Activated CD4-positive, alpha-beta T cell treated with anti-CD3 and anti-CD28 coated beads for 4 hours (primary cell): ENCODE results near the gene HNF1B.

ENCODE experiments used
- DNase-seq, 2 donors: peaks; one replicate each; pipeline ENCODE4 v3.0.0-alpha.2; 2020

HNF1B gene

DNA sequence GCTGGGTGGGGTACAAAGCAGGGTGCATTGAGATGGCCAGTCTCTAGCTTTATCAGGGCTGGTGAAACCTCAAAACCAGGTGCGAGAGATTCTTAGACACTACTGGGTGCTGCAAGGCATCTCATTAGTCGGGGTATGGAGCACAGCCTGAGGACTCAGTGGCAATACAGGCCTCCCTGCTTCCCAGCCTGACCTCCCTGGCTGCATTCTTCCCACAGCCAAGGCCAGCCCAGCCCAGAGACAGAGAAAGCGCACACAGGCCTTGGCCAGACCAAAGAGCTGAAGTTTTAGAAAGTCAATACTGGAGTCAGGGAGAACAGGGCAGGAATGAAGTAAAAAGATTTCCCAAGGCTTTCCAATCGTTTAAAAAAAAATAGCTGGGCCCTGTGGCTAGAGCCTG is 12.5 kb downstream of the HNF1B start:
- DNase-seq, result no peak

DNA sequence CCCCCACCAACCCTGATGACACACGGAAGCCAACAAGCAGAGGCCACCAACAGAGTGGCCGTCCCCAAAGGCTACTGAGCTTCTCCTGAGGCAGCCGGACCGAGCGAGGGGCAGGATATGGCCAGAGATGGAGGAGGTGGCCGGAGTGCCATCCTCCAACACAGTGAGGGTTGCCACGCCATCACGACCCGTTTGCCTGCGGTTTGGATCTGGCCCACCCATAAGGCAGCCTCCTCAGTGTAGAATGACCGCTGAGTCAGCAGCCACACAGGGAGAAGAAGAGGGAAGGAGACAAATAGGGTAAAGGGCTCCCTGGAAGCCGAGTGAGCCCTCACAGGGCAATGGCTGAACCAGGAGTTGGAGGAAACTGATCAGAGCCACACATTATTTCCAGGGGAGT is 13.8 kb downstream of the HNF1B start:
- DNase-seq, result no peak

DNA sequence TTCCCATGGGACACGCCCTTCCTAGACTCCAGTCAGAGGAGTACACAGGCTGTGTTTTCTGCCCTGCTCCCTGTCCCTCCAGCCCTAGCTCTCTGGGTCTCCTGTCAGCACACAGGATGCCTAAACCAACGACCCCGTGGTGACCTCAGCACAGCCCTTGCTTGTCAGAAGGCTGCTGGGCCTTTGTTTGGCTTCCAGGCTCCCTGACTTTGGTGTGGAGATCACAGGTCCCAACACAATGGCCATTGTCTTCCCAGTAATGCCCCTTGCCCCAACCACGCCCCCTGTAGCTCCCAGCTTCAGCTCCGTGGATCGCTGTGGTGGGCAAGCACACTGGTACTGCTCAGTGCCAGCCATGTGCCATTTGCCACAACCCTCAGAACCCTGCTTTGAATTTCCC is 15.0 kb downstream of the HNF1B start:
- DNase-seq, result no peak

DNA sequence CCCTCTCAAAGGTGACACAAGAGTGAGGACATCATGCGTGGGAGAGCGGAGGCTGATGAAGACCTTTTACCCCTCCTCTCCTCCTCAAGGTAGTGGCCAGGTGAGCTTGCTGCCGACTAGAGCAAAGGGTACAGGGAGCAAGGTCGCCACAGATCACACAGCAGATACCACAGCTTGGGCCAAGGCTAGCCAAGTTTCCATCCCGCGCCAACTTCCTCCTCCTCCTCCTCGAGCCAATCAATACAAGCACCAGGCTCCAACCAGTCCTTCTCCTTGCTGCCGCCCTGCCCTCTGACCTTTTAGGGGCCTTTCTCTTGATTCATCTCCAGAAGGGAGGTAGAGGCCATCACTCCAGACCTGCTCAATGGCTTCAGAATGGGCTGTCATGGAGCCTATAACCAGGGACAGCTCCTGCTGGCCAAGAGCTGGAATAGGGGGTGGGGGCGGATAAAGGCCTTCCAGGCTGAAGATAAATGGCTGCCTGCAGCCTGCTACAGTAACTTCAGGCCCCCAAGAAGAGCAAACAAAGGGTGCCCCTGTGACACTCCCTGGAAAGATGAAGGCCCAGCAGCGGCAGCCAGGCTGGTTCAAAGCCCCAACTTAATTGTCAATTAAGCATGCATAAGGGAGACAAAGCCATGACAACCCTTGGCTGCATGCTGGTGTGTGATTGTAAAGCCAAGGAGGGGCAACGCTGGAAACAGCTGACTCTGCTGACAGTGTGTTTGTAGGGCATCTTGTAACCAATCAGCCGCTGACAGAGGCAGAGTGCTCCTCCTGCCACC is 17.8 kb downstream of the HNF1B start:
- no peak for DNase-seq

DNA sequence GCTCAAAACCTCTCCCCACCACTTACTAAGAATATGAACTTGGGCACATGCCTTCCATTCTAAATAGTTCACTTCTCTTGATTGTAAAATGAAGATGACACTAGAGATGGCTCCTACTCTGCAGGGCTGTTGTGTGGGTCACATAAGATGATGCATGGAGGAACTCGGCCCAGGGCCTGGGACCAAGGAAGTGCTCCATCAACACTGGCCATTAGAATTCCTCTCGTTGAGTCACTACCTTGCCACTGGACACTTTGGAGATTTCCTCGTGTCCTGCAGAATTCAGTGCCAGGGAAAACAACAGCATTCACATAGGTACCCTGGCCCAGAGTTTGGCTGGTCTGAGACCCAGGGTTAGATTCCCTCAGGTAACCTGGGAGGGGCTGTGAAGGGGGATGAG is 18.6 kb downstream of the HNF1B start:
- no peak for DNase-seq

DNA sequence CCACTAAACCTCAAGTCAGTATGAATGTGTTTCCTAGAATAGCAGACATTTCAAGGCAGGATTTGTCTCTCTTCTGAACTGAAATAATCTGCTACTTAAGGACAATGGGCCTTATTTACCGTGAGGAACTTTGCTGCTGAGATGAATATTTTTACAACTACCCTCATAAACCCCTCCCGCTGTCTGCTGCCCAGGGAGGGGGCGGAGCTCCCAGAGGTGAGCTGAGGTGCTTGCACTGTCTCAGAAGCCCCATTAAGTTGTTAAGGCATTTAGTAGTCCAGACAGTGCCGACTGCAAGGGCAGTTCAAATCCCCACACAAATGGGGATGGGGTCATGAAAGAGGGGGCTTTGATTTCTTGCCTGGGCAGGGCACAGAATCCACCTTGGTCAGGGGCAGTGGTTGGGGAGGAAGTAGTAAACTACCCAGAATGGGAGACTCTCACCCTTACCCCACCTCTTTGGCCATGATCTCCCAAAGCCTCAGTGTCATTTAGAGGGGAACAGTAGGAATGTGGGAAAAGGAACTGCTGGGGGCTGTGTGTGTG is 19.2 kb downstream of the HNF1B start:
- DNase-seq, result no peak

DNA sequence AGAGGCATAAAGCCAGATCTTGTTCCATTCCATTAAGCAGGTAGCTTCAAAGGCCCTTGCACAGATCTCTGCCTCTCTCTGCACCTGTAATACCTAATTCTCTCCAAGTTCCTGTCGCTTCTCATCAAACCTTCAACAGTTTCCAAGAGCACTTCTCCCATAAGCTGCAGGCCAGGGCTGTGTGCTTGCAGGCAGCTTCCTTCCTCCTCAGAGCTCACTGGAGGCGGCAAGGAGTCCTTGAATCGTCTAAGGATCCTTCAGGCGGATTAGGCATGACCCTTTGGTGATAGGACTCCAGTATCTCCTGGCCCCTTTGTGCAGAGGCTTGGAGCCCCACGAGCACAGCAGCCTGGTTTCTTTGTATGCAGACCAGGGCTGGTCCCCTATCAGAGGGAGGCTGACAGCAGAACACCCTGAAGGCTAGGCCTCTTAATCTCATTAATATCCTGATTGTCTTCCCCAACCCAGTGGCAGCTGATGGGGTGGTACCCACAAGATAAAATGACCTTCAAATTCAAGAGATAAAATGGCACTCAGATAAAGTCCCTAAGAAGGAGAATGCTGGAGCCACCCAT is 19.8 kb downstream of the HNF1B start:
- DNase-seq, result no peak

DNA sequence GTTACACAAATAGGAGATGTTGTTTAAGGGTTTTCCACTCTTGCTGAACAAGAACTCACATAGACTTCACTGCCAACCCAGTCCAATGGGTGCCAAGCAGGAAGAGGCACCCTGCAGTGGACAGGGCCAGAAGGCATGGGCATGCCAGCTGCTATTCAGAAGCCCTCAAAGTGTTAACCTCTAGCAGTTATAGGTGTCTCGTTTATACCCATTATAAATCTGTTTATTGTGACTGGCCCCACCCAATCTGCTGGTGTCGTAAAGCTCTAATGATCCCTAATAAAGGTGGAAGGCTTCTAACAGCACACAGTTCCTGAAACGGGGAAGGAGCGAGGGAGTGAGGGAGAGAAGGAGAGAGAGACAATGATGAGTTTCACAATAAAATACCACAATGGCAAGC is 23.9 kb downstream of the HNF1B start:
- DNase-seq, result no peak

DNA sequence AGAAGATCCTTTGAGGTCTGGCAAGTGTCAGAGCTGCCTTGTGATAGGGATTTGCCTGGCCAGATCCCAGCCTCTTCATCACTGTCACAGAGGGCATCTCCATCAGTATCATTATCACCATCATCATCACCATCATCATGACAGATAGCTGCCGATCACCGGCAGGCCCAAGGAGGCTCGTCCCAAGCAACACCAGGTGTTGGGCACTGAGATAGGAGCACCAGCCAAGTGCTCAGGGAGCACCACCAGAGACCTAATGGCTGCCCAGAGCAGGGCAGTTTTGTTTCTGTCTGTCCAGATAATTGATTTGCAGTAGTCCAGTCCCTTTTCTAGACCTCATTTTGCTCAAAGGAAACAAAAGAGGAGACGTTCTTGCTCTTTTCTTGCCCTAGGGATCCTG is 25.0 kb downstream of the HNF1B start:
- DNase-seq, result no peak

DNA sequence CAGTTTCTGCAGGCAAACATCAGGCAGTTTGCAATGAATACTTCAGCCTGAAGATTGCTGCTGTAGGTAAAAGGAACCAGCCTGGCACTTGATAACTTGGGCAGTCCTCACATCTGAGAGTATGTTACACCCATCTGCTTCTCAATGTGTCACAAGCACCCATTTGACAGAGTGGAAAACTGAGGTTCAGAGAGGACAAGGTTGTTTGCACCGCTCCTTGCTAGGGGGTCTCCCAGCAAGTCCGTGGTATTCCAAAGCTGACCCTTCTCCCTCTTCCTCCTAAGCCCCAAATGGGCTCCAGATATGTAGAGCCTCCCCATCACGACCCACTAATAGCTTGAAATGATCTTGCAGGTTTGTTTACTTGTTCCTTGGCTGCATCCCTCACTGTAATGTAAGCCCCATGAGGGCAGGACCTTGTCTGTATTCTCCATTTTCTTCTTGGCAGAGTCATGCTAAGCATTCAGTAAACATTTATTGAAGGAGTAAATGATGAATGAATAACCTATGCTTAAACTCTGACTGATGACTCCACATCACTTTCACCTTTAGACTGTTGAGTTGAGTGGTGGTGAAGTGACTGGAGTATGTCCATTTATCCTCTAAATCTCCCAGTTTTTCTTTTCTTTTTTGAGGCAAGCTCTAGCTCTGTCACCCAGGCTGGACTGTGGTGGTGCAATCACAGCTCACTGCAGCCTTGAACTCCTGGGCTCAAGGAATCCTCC is 26.4 kb downstream of the HNF1B start:
- no peak for DNase-seq

DNA sequence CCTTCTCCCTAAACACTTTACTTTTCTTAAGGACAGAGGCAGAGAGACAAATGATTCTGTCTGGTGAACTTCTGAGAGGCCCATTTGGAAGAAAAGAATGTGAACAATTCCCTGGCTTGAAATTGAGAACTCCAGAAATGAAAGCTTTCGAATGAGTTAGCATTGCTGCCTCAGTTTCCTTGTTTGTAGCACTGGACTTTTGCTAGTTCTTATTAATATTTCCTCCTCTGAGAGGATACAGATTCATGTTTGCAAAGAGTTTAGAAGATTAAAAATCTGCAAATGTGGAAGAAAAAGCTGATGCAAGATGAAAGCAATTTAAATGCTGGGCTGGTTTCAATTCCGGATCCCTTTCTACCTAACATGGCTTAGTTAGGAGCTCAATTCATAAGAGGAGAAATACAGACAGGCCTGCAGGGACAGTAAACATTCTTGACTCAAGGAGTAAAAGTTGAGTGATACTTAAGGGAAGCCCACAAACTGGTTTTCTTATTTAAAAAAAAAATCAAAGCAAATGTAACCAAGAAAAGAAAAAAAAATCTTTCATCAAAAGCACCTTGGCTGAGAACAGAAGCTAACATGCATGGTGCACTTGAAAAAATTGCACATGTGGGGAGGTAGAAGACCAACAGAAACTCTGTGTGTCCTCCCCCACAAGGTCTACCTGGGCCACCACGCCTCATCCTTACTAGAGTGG is 27.1 kb downstream of the HNF1B start:
- DNase-seq, result no peak

DNA sequence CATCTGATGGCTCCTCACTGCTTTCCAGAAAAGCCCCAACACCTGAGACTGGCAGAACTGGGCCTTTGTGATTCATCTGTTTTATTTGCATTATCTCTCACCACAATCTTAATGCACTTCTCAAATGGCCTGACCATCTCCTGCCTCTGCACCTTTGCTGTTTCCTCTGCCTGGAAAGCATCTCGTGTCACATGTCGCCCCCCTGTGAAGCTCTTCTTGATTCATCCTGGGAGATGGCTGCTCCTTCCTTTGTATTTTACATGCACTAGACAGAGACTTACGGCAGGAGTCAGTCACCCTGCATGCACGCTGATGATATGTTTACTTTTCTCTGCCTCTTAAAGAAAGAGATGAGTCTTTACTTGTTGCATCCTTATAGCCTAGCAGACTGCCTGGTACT is 30.0 kb downstream of the HNF1B start:
- DNase-seq, result no peak

DNA sequence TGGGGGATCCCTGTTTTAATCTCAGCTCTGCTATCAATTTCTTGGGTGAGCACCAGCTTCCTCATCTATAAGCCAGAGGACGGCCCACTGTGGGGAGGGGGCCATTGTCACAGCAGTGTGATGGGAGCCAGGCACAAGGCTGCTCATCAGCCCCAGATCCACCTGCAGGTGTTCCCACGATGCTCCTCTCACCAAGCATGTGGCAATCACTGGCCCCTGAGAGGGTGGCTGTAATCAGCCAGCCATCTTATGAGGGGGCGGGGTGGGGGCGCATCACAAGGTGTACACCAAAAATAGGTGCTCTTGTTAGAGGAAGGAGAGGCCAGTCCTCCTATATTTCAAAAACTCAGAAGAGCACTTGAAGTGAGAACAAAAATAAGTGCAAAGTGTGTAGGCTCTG is 31.2 kb downstream of the HNF1B start:
- DNase-seq, result no peak

DNA sequence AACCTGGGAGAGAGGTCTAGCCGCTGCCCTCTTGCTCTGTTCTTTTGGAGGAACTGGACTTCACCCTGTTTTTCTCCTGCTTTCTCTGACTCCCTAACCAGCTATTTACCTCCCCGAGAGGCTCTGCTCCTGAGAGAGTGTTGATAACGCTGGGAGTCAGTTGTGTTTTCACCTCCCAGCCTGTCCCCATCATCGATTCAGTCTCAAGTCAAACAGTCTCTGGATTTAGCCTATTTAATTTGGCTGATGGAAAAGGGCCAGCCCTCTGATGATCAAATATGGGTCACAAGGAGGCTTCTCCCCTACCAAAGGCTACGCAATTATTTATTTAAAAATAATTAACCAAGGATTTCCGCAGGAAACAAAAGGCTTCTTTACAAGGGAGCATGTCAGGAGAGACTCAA is 31.8 kb downstream of the HNF1B start:
- no peak for DNase-seq

DNA sequence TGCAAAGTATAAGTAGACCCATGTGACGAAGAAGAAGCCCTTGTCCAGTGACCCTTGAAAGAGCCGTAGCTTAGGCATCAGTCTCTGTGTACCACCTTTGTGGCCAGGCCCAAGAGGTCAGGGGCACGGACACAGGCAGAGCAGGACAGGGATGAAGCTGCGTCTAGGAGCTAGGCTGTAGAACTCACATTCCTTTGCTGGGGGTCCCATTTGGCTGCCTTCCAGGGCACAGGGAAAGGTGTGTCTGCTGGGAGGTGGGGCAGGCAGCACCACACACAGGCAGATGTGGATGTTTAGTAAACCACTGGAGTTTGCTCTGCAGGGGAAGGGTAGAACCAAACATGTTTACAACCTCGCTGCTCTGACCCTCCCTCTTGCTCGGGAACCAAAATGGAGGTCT is 33.7 kb downstream of the HNF1B start:
- DNase-seq, result no peak

DNA sequence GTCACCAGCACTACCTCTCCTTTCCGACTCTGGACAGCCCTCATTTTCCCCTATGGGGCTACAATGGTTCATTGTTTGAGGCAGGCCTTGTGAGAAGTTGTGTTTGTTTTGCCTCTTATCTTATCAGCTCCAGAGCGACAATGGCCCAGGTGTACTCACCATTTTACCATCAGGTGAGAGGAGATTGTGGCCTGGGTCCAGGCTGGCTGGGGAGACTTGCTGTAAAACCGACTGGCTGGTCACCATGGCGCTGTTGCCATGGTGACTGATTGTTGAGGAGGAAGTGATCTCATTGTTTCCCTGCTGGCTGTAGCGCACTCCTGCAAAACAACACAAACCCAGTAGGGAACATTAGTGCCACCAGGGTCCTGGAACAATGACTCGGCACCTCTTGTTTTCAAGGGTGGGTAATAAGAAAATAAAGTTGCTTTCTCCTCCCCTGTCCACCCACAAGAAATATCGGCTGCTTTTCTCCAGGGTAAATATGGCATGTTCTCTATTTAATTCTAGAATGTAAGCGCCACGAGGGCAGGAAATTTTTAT is 34.4 kb downstream of the HNF1B start:
- DNase-seq, result no peak

DNA sequence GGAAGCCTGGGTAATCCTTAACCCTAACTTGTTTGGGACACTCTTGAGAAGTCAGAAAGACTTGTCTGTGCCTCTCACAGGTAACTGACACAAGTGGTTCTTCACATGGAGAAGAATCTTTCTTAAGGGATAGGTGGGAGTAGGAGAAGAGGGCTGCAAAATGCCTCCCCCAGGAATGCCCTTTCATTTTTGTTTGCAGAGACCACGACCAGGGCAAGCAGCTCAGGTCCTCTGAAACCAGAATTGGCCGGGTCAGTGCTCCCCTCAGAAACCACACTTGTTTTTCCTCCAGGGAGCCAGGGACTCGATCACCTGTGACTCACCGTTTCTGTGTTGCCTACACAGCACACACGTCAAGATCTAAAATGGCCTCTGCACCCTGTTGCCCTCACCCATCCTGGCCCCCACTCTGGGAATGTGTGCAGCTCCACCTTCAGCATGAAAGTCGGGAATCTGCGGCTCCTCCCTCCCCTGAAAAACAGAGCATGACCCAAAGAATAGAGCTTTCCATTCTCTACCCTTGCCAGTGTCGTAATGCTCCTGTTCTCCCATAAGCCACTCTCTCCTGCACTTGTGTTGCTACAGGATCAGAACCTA is 36.1 kb downstream of the HNF1B start:
- no peak for DNase-seq

DNA sequence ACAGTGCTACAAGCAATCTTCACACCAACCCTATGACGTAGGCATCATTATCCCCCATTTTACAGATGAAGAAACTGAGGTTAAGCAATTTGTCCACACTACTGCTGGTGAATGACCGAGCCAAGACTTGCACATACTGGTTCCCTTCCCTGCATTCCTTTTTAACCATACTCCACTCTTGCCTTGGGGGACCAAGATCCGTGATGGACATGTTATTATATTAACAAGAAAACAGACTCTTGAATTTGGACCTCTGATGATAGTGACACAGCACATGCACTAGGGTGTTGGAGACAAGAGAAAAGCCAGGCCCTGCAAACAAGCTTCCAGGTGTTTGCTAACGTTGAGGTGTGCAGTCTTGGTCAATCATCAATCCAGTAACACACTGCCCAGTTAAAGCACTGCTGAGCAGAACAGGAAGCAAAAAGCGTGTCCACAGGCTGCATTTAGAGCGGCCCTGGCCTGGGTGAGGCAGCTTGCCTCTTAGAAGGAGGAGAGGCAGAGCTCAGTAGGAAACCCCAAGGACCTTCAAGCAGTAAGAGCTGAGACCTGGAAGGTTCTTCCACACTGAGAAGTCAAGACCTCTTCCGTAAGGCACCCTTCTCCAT is 36.7 kb downstream of the HNF1B start:
- DNase-seq, result no peak

DNA sequence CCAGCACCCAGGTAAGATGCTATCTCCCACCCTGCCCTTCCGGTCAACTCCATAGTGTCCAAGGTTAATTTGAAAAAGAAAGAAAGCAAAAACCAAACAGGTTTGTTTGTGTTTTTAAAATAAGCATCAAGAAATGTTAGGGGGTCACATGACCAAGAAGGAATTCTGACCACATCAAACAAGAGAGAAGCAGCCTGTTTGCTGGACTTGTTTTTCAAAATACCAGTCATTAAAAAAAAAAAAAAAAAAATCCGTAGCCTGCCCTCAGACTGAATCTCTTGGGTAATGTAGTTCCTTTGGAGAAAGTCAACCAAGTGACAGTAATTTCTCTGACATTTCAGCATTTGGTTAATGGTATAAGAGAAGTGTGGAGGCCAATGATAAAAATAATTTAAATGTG is 38.4 kb downstream of the HNF1B start:
- DNase-seq, result no peak

DNA sequence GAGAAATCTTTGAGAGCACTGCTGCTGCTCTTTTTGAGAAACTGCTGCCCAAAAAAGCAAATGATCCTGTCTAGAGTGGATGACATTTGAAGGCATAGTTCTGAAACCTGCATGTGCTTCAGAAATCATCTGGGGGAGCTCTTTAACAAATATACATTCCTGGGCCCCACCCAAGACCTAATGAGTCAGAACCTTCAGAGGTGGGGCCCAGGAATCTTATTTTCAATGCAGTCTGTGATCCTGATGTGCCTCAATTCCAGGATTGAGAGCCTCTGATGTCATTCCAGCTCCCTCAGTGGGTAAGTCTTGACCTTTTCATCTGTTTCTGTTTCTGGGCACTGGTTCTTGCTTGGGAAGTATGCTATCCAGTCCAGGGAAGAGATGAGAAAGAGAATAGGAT is 42.3 kb downstream of the HNF1B start:
- DNase-seq, result no peak

DNA sequence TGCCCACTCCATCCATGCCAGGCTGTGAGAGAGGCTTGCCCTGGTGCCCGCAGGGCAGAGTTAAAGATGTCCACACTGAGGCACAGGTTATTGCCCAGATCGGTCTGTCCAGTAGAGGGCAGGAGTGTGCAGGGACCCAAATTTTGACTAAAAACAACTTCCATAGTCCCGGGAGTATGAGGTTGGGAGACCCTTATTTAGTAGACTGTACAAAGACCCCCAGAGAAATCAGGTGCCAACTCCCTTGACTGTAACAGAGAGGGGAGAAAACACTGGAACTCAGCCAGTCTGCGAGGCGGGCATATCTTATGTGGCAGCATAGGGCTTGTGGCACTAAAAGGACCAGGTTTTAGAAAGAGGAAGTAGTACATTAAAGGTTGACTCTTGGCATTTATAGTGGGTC is 43.4 kb downstream of the HNF1B start:
- DNase-seq, result peak; percentile 7 to 39

DNA sequence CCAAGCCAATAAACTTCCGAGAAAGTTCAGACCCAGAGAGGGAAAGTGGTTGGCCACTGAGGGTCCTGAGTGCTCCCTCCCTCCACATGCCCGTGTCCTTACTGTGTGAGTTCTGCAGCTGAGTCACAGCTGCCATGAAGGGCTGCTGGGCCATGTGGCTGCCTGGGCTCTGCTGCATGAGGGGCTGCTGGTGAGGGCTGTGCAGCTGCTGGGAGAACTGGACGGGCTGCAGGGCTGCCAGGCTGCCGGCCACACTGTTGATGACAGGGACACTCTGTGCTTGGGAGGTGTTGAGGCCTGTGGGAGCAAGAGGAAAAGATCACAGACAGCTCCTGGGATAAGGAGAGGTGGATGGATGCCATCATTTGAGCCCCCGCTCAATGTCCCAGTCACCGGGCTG is 44.0 kb downstream of the HNF1B start:
- DNase-seq, result no peak
